K562 (cell line): ENCODE results near the gene LCMT2. TPM values are rescaled to one million over a fixed set of nuclear protein-coding genes. Genes with fewer than 3 reads are reported as not detected.

Experiments
- JUNB ChIP-seq: fragments of 450-650 bp; formaldehyde crosslinking; conservative IDR thresholded peaks from 2 replicates; pipeline ENCODE4 v1.4.0; 2020; ENCODE audit warnings: mild to moderate bottlenecking
- TCF3 ChIP-seq: sonication (generic); formaldehyde crosslinking; IDR thresholded peaks from 2 replicates; pipeline ENCODE4 v1.4.0; 2020; ENCODE audit warnings: mild to moderate bottlenecking, missing genetic modification reagents
- ZC3H8 ChIP-seq: fragments of 450-650 bp; IDR thresholded peaks from 2 replicates; pipeline ENCODE4 v1.6.1; 2017
- polyA plus RNA-seq, 8 experiments: library from polyadenylated mRNA; depleted of rRNA in 4 of 8; stranded (reverse) in 5 of 8; unstranded in 3 of 8; fragments of >200 nt; fragmentation: Nextera tagmentation in 2 of 8; fragmentation: Illumina TruSeq in 1 of 8; extraction: Ambion mirVana in 2 of 8; extraction: Trizol in 1 of 8; gene quantifications; 2 replicates each; pipeline versions ENCODE4 v1.2.1 to v1.2.3, GENCODE V29; 2011 to 2014; ENCODE audit warnings: inconsistent platforms in 1 of 8, missing spikeins in 1 of 8
- total RNA-seq, 7 experiments: library from RNA; depleted of rRNA in 6 of 7; stranded (reverse); fragments of >200 nt in 6 of 7; fragmentation: Illumina TruSeq in 2 of 7; extraction: Trizol in 2 of 7; gene quantifications; 2 replicates each; pipeline versions ENCODE4 v1.2.1 to v1.2.3, GENCODE V29; 2011 to 2021; ENCODE audit warnings: low replicate concordance in 1 of 7
- TF ChIP-seq, protein P1 (sequence below): IDR thresholded peaks from 2 replicates; pipeline ENCODE4 v1.6.1; 2014; ENCODE audit warnings: antibody characterized with exemption
- TF ChIP-seq, protein P2 (sequence below), 3 experiments: IDR thresholded peaks in 2 of 3; conservative IDR thresholded peaks in 1 of 3; 2 replicates each; pipeline ENCODE4 v1.5.1; 2011 to 2012; ENCODE audit warnings: low read length in 3 of 3, mild to moderate bottlenecking in 3 of 3, control low read depth in 2 of 3, improper control_type of control experiment in 1 of 3, inconsistent platforms in 1 of 3, low read depth in 1 of 3, mixed read lengths in 1 of 3, moderate library complexity in 1 of 3; ENCODE audit not compliant: insufficient read depth in 2 of 3
- TF ChIP-seq, protein P3 (sequence below): fragments of 450-650 bp; formaldehyde crosslinking; IDR thresholded peaks from 2 replicates; pipeline ENCODE4 v1.4.0; 2020; ENCODE audit warnings: mild to moderate bottlenecking, mixed read lengths

The LCMT2 gene
- total and polyA plus RNA-seq, 9 of the 15 experiments (the other 6 are each of a cell fraction or from before 2014, with no cell fraction given) = 2.5 to 22.3 (median 15.2) TPM

DNA sequence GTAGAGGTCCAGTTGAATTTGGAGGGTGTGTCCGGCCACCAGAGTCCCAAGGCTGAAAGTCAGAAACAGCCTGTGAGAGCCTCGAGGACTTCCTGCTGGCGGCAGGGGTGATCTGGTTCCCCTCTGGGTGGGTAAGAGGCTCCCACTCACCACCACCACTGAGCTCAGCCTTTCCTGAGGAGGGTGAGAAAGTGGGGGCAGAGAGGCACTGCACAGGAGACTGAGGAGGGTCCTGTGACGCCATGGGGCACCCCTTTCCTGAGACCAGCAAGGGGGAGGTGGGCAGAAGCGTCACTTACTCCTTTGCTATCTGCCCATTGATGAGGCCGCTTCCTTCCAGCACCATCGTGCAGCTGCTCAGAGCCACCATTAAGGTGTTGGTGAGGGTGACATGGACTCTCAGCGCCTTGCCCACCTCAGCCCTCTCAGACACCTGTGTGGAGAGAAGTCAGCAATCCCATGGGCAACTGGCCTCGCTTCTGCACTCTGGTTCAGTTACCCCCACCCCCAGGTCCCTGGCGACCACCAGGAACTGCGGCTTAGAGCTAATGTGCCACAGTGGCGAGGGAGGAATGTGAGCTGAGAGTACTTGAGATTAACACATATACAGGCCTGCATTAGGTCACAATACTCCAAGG lies 53.7 kb downstream of the LCMT2 start (continued):
- TF ChIP-seq, protein P1, sequence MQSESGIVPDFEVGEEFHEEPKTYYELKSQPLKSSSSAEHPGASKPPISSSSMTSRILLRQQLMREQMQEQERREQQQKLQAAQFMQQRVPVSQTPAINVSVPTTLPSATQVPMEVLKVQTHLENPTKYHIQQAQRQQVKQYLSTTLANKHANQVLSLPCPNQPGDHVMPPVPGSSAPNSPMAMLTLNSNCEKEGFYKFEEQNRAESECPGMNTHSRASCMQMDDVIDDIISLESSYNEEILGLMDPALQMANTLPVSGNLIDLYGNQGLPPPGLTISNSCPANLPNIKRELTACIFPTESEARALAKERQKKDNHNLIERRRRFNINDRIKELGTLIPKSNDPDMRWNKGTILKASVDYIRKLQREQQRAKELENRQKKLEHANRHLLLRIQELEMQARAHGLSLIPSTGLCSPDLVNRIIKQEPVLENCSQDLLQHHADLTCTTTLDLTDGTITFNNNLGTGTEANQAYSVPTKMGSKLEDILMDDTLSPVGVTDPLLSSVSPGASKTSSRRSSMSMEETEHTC = no peak
- TF ChIP-seq, protein P2, sequence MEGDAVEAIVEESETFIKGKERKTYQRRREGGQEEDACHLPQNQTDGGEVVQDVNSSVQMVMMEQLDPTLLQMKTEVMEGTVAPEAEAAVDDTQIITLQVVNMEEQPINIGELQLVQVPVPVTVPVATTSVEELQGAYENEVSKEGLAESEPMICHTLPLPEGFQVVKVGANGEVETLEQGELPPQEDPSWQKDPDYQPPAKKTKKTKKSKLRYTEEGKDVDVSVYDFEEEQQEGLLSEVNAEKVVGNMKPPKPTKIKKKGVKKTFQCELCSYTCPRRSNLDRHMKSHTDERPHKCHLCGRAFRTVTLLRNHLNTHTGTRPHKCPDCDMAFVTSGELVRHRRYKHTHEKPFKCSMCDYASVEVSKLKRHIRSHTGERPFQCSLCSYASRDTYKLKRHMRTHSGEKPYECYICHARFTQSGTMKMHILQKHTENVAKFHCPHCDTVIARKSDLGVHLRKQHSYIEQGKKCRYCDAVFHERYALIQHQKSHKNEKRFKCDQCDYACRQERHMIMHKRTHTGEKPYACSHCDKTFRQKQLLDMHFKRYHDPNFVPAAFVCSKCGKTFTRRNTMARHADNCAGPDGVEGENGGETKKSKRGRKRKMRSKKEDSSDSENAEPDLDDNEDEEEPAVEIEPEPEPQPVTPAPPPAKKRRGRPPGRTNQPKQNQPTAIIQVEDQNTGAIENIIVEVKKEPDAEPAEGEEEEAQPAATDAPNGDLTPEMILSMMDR (IDR thresholded peaks at IDR 0.05 in 2 of 3, conservative IDR thresholded peaks at IDR 0.05 in 1 of 3; ENCODE audit: insufficient read depth in 2 of 3, low read depth in 1 of 3, low read length in 3 of 3) = no peak
- TF ChIP-seq TCF3 = no peak
- TF ChIP-seq, protein P3, sequence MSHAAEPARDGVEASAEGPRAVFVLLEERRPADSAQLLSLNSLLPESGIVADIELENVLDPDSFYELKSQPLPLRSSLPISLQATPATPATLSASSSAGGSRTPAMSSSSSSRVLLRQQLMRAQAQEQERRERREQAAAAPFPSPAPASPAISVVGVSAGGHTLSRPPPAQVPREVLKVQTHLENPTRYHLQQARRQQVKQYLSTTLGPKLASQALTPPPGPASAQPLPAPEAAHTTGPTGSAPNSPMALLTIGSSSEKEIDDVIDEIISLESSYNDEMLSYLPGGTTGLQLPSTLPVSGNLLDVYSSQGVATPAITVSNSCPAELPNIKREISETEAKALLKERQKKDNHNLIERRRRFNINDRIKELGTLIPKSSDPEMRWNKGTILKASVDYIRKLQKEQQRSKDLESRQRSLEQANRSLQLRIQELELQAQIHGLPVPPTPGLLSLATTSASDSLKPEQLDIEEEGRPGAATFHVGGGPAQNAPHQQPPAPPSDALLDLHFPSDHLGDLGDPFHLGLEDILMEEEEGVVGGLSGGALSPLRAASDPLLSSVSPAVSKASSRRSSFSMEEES (CRISPR knock-in tag) = no peak
- no peak for TF ChIP-seq JUNB (CRISPR knock-in tag)
- no peak for TF ChIP-seq ZC3H8
- TF ChIP-seq, all 486 proteins: peak for 0
